Left renal cortex interstitium (tissue), 4 donors: ENCODE measurements around the gene ZMYND19. TPM values are rescaled to one million over a fixed set of nuclear protein-coding genes. Genes with fewer than 3 reads are reported as not detected.
"Not testable (repeated sequence)": the region's sequence is repeated elsewhere in the genome, so short reads cannot be mapped to it uniquely, and the experiment has no call there.

Experiments
- DNase-seq, 4 donors: peaks; one replicate each; pipeline ENCODE4 v3.0.0-alpha.2; 2013; ENCODE audit warnings: low read depth in 4 of 4, low spot score in 2 of 4, missing footprints in 1 of 4
- polyA plus RNA-seq, 4 donors: library from polyadenylated mRNA; unstranded; fragments of 120-200 nt; gene quantifications; one replicate each; pipeline ENCODE4 v1.2.1, GENCODE V29; 2013; ENCODE audit not compliant: insufficient read length in 4 of 4

ZMYND19 gene
- polyA plus RNA-seq, 4 donors: 17.6 to 26.5 (median 23.4) TPM

DNA sequence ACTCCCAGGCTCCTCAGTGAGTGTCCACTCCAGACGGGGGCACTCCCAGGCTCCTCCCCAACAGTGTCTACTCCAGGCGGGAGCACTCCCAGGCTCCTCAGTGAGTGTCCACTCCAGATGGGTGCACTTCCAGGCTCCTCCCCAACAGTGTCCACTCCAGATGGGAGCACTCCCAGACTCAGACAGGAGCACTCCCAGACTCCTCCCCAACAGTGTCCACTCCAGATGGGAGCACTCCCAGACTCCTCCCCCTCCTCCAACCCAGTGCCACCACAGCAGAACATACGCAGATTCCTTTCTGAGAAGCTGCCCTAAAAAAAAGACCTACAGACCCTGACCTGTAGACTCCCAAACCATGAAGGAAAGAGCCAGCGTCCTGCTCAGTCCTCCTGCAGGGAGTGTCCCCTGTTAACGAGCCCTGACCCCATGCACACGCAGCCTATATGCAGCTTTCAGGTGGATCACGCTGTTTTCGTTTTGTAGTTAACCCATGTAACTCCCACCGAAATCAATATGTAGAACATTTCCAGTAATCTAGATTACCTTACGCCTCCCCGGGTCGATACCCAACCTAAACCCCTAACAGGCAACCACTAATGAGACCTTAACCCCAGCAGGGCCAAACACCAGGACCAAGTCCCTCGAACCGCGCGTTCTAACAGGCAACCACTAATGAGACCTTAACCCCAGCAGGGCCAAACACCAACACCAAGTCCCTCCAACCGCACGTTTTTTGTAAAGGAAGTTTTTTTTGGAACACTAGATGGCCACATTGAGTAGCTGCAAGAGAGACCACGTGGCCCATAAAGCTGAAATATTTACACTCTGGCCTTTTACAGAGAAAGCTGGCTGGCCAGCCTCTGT lies 55.8 kb downstream of the ZMYND19 start:
- peak in 2 of 4 donors; percentile 50 to 73 for DNase-seq

DNA sequence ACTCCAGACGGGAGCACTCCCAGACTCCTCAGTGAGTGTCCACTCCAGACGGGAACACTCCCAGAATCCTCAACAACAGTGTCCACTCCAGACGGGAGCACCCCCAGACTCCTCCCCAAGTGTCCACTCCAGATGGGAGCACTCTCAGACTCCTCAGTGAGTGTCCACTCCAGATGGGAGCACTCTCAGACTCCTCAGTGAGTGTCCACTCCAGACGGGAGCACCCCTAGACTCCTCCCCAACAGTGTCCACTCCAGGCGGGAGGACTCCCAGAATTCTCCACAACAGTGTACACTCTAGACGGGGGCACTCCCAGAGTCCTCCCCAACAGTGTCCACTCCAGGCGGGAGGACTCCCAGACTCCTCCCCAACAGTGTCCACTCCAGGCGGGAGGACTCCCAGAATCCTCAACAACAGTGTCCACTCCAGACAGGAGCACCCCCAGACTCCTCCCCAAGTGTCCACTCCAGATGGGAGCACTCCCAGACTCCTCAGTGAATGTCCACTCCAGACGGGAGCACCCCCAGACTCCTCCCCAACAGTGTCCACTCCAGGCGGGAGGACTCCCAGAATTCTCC lies 57.3 kb downstream of the ZMYND19 start:
- not testable (repeated sequence) for DNase-seq

Other genes with a start within 250 kb of the ZMYND19 start
- 10 to 100 TPM in 3 of 4 donors, 1 to 10 TPM in 1; 8.1 to 26.1 (median 19.7) TPM for gene EXD3, start 167.3 kb downstream of the ZMYND19 start, polyA plus RNA-seq
- gene NOXA1, start 167.1 kb downstream of the ZMYND19 start, polyA plus RNA-seq: 10 to 100 TPM in 1 of 4 donors, 1 to 10 TPM in 3; 4.3 to 13.1 (median 9.1) TPM
- gene ENTPD8, start 149.2 kb downstream of the ZMYND19 start, polyA plus RNA-seq: under 1 TPM; 0.35 to 0.74 (median 0.64) TPM
- 10 to 100 TPM; 48.1 to 52.4 (median 49.4) TPM for gene NSMF, start 131.2 kb downstream of the ZMYND19 start, polyA plus RNA-seq
- gene PNPLA7, start 40.1 kb downstream of the ZMYND19 start, polyA plus RNA-seq: 1 to 10 TPM; 1.4 to 3.9 (median 2.7) TPM
- 10 to 100 TPM; 15.1 to 31.1 (median 25.3) TPM for gene MRPL41, start 38.6 kb downstream of the ZMYND19 start, polyA plus RNA-seq
- 10 to 100 TPM; 34.9 to 74.0 (median 52.8) TPM for gene DPH7, start 11.6 kb downstream of the ZMYND19 start, polyA plus RNA-seq
- 10 to 100 TPM; 25.4 to 49.0 (median 37.0) TPM for gene ARRDC1, start 15.2 kb upstream of the ZMYND19 start, polyA plus RNA-seq
- gene EHMT1, start 28.5 kb upstream of the ZMYND19 start, polyA plus RNA-seq: 10 to 100 TPM; 64.0 to 89.3 (median 74.9) TPM